Fibroblast of skin of back (primary cell): ENCODE data around the gene RPL19.

Experiments
- DNase-seq: peaks from one replicate; pipeline ENCODE4 v3.0.0-alpha.2; 2013

RPL19 gene

DNA sequence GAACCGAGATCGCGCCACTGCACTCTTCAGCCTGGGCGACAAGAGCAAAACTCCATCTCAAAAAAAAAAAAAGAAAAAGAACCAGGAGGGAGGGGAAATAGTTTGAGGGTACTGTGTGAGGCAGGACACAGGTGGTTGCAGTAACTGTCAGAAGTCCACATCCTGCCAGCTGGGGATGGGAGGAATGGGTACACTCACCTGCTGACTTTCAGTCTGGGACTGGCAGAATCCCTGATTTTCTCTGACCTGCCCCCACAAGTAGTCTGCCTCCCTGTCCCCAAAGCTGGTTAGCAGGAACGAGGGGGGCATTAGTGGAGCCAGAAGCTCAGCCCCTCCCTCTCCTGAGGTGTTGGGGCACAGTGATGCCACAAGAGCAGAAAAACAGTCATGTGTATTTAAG, 27.0 kb upstream of the RPL19 start:
- no peak for DNase-seq

DNA sequence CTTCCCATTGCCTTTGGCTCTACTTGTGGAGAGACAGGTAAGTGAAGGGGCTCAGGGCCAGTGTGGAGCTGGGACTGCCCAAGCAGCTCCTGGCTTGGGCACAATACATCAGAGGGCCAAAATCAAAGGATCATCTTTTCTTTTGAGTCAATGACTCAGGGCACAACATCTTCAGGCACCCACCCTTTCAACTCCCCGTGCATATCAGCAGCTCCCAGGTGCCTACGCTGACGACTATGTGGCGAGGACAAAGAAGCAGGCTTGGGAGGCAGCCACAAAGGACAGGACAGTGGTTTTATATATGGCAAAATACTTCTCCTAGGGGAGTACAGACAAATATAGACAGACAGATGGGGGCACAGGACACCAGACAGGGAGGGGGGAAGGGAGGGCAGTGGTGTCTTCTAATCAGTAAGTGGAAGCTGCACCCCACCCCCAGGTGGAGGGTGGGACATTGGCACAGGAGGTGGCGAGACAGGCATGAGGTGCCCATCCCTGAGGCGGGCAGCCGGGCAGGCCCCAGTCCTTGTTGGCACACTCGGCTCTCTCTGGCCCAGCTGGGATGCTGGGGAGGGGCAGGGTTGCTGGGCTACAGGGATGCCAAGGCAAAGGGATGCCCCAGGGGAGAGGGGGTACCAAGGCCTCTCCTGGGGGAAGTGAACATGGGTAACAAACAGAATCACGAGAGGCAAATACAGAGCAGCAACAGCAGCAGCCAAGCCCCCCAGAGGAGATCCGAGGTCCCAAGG, 26.4 kb upstream of the RPL19 start:
- no peak for DNase-seq

DNA sequence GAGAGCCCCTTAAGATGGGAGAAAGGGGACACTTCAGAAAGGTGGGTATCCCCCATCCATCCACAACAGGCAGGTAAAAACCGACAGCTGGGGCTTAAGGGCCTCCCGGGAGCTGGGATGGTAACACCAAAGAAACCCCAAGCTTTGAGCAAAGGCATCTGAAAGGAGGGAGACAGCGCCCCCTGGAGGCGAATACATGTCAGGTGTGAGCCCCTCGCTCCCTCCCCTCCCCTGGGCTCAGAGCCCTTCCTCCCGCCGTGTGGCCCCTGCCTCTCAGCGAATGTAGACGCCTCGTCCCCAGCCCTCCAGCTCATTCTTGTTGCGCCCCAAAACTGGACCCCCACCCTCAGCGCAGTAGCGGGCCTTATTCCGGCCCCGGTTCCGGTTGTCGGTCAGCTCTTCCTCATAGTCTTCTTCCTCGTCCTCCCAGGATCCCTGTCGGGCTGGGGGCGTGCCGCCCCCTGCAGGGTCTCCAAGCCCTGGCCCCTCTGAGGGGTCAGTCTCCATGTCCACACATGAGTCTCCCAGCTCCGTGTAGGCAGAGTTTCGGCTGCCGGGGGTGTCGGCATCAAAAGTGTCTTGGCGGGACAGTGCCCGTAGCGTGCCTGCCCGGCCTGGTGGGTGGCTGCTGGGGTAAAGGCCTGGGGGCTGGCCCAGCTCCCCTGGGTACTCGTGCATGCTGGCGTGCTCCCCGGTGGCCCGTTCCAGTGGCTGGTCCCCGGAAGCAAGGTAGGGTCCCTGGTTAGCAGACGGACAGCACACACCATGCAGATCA, 25.0 kb upstream of the RPL19 start:
- peak; percentile 64 for DNase-seq

DNA sequence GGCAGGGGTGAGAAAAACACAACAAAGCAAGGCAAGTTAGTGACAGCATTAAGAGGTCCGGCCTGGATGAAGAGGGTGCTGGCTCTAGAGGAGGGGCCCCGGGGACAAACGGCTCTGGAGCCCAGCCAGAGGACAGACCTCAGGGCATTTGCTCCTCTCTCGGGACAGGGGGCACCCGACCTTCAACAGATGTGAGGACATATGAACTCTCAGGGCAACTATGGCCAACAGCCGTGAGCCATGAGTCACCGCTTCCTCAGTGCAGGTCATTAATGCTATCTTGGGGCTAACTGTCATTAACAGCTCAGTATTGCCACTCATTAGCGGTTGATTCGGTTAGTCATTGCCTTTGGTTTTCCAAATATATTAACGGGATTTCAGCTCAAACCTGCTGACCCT, 24.4 kb upstream of the RPL19 start:
- no peak for DNase-seq

DNA sequence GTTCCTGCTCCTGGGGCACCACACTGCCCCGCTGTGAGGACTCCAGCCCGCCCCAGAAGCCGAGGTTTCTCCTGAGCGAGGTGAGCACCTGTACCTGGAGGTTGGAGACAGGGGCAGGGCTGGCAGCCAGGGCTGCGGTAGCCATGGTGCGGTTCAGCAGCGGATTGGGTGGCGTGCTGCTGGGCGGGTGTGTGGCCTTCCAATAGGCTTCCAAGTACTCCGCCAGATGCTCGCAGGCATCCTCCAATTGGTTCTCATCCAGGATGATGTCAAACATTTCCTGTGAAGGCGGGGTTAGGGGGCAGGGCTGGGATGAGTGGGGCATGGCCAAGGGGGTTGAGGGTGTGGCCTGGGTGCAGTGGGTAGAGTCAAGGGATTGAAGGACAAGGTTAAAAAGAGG, 22.8 kb upstream of the RPL19 start:
- peak; percentile 35 for DNase-seq

DNA sequence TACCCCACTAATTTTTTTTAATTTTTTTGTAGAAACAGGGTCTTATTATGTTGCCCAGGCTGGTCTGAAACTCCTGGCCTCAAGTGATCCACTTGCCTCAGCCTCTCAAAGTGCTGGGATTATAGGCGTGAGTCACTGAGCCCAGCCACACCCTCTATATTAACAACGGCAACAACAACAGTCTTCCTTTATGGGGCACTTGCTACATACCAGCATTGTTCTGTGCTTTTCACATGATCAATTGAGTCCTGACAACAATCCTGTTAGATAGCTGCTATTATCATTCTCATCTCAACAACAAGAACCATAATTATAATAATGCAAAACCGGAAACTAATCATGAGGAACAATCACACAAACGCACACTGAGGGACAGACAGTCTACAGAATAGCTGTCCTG, 21.5 kb upstream of the RPL19 start:
- DNase-seq, result peak; percentile 50

DNA sequence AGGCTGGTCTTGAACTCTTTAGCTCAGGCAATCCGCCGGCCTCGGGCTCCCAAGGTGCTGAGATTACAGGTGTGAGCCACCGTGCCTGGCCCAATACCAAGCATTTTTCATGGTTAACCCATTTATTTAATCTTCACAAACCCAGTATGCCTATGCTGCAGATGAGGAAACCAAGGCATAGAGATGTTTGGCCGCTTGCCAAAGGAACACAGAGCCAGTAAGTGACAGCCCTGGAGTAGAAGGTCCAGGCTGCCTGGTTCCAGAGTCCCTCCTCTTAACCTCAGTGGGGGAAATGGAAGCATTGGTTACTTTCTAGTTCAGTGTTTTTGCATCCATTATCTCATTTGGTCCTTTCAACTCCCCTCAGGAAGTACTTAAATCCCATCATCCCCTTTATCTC, 18.8 kb upstream of the RPL19 start:
- DNase-seq, result no peak

DNA sequence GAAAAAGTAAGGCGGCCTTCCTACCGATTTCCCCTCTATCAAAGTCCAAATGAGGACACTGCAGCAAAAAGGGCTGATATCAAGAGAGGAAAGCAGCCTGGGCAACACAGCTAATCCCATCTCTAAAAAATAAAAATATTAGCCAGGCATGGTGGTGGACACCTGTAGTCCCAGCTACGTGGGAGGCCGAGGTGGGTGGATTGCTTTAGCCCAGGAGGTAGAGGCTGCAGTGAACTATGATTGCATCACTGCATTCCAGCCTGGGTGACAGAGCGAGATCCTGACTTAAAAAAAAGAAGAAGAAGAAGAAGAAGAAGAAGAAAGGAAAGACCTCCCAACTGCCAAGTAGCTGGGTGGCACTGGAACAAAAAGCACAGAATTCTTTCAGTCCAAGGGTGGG, 17.0 kb upstream of the RPL19 start:
- no peak for DNase-seq

DNA sequence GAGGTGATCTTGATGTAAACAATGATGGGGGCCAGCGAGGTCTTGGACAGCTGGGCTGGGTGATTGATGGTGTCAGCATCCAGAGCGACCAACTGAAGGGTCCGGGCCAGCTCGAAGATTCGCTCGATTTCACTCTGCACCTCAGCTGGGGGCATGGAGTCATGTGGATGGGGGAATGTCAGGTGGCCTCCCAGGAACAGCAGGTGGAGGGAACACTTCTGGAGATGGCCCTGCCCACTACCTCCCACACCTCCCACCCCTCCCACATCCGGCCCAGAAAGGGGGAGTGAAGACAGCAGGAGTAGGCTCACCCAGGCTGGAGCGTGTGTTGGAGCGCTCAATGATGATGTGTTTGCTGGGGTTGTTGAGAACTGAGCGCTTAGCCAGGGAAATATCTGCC, 16.4 kb upstream of the RPL19 start:
- no peak for DNase-seq

DNA sequence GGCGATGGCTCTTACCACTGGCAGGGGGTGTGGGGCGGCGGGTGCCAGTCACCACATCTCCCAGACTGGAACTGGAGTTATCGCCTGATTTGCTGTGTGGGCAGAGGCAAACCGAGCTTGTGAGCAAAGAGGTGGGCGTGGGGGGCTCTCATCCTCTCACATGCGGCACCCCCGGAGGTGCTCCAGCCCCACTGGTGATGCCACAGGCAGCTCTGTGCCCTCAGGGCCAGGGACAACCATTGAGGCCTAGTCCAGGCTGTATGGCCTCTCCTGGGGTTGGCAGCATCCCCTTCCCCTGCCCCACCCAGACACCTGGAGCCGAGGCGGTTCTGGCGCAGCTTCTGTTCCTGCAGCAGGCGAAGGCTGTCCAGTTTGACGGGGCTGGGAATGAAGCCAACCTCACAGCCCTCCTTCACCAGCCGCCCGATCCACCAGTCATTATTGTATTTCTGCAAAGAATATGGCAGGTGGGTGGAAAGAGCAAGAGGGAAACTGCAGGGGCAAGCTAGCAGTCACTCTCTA, 13.5 kb upstream of the RPL19 start:
- no peak for DNase-seq

DNA sequence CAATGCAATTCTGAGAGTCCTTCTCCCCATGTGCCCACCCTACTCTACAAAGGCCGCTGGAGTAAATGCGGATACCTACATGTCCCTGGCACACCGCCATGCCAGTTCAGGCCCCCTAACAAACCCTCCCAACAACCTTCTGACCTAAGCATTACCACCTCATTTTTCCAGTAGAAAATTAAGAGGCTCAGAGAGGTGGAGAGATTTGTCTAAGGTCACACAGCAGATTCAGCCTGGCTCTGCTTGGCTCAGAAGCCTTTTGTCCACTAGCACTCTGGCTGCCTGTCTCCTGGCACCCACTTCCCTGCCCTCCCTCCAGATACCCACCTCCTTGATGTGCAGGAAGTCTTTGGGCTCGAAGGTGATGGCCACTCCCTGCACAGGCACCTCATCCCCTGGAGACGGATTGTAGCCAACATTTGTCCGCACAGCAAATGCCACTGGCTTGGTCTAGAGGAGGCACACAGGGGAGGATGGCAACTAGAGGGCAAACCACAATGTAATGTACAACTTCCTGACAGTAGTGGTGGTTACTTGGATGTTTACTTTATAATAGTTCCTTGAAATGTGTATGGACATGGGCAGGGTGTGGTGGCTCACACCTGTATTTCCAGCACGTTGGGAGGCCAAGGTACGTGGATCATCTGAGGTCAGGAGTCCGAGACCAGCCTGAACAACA, 12.8 kb upstream of the RPL19 start:
- DNase-seq, result no peak

DNA sequence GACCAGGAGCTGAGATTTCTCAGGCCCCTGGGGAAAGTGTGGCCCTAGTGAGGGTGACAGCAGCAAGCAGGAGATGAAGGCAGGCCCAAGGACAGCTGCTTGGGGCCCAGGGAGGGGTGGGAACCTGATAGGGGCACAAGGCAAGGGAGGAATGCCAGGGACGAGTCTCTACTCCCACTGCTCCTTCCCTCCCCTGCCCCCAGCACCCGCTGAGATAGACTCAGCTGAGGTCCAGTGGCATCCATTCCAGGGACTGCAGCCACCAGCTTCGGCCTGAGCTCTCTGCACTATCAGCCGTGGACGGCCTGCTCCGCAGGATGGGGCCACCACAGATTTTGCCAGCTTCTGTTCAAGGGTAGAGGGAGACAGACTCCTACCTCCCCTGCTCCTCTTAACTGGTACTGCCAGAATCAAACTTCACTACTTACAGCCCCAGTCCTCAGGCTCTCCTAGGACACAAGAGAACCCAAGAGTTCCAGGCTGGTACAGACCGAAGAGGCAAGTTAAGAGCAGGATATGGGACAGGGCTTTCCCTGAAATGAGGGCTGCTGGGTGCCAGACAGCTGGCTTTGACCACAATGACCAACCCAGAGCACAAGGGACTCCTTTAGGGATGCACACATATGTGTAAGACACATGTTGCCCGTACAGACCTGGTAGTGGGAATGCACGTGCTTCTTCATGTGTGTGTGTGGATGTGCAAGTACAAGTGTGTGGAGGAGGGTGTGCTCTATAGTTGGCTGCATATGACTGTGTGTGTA, 8.2 kb upstream of the RPL19 start:
- no peak for DNase-seq

DNA sequence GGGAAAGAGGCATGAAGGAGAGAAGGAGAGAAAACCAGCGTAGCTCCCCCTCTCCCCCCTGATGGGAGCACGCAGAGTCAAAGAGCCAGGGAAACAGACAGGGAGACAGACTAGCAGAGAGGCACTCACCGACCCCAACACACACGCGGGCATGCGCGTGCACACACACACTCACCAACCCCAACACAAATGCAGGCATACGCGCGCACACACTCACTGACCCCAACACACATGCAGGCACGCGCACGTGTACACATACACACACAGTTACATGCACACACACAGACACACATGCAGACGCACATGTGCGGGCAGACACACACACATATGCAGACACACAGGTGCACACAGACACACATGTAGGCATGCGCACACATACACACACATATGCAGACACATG, 7.2 kb upstream of the RPL19 start:
- DNase-seq, result no peak

DNA sequence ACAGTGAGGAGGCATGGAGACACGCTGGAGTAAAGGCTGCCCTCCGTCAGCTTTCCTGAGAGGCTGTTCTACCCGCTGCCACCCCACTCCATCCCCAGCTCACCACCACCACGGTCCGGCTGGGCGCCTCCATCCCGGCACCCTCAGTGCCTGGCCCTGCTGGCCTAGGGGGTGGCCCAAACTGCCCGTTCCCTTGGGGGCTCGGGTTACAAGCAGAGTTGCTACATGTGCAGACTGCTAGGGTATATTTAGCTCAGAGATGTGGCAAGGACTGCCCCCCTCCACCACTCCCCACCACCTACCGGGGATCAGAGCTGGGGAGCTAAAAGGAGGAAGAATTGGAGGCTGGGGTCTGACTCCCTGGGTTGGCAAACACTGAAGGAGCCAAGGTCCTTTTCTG, 6.7 kb upstream of the RPL19 start:
- DNase-seq, result no peak

DNA sequence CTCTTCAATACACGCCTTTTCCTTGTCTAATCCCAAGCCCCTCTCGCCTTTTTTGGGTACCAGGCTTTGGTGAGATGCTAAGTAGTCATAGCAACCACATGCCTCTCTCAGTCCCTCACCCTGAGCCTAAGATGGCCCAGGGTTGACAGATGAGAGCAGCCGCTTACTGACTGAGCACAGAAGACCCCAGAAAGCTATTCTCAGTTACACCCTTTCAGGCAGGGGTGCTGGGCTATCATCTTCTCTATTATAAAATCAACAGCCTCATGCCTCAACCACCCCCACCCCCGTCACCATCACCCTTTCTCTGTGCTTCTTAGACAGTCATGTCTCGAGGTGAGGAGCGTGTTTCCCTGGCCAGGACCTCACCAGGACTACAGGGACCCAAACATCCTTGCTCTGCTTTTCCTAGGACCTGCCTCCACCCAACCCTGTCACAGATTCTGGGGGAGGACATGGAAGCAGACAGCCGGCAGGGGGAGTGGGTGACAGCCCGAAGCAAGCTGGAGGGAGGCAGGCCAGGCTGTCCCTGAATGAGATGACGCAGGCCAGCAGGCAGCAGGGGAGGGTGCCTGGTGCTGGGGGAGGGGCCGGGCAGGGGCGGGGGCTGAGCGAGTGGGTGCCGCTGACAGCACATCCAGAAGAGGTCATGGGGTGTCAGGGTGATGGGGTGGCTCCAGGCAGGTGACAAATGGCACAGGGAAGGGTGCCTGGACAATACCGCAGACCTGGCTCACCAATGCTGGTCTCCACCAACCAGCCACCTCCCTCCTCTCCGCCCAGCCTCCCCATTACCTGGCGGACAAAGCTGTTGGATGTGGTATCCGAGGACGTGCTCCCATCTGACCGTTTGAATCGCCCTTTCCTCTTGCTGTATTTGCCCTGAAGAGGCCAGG, 5.7 kb upstream of the RPL19 start:
- peak; percentile 77 for DNase-seq

DNA sequence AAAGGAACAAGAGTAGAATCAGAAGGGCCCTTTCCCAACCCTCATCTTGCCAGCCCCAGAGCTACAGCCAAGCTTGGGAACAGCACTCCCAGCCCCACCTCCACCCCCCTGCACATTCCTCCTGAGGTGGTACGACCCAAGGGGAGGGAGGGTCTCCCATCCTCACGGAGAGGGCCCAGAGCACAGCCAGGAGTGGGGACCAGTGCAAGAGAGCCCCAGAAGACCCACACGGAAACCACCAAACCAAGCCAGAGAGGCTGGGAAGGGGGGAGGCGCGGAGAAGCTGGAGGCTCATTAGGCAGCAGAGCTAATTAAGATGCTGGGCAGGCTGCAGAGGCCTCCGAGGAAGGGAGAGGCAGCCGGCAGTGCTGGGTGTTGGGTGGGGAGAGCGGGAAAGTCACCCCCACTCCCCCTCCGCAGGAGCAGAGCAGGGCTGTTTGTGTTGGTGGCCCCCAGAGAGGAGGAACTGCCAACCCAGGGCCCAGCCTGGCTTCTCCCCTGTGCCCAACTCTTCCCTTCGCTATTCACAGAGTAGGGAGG, 5.0 kb upstream of the RPL19 start:
- no peak for DNase-seq

DNA sequence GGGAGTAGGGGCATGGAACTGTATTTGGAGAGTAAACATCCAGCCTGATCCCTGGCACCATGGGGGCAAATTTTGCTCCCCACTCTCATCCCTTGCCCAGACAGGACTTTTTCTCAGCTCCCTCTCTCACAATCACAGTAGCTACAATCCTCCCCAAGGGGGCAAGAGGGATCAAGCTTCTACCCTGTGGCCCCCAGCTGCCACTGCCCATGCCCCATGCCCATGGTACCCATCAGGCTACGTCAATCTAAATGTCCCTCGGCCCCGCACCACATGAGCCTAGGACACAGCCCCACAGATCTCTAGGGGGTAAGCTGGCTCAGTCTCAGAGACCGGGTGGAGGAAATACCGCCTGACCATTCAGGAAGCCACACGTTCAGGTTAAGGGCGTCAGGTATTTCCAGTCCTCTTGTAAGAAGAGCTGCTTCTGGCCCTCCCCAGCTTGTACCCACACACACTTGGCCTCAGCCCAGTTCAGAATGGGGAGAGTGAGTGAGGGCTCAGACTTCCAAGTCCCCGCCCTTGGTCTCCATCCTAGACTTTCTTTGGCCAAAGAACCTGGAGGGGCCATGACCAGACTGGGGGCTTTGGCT, 4.4 kb upstream of the RPL19 start:
- DNase-seq, result no peak

DNA sequence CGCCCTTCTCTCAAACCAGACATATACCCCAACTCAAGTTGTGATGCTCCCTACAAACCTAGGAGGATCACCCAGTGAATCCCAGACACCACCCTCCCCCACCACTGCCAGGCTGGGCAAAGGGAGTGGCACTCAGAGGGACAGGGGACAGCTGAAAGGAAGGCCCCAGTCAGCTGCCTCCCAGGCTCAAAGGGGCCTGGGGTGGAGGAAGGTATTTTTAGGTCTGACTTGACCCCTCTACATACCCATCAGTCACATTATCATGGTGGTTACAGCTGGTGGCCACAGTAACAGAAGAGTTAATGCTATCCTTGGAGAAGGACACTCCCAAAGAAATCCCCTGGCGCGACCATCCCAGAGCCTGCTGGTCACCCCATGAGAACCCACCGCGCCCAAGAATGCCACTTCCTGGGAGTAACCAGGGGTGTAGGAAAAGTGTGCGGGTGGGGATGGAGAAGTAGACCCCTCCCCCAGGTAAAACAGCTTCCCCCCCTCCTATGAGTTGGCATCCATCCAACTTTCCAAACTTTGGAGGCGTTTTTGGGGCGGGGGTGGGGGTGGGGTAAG, 3.8 kb upstream of the RPL19 start:
- DNase-seq, result peak; percentile 24

DNA sequence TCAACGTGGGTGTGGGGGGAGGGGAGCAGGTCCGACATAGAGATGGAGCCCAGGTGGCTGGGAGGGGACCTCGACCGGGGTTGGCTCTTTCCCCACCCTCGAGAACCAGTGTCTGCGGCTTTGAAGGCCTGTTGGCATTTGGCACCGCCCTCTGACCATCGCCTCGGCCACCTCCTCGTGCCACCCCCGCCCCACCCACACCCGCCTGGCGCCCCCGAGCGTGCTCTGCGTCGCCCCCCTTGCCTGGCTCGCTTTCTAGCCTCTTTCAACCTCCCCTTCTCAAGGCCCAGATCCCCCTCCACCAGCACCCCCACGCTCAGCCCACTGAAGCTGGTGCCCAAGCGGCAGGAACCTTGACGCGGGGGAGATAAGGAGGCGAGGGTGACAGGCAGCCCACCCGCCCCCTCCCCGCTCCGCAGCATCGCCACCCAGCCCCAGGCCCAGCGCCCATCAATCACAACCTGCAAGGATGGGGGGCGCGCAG, 3.2 kb upstream of the RPL19 start:
- peak; percentile 57 for DNase-seq
